H9 (cell line): ENCODE data around the gene TENM3. TPM values are rescaled to one million over a fixed set of nuclear protein-coding genes. Genes with fewer than 3 reads are reported as not detected.

Experiments used
- DNase-seq: peaks from one replicate; pipeline ENCODE4 v3.0.0-alpha.2; 2017
- H2AFZ ChIP-seq: one replicate; pipeline ENCODE4 v1.6.1; 2013; ENCODE audit warnings: mild to moderate bottlenecking, low read length, control low read depth, moderate library complexity
- H2AK5ac ChIP-seq: 2 replicates; pipeline ENCODE4 v1.6.1; 2013; ENCODE audit warnings: low read length, control low read depth, mixed read lengths; ENCODE audit not compliant: insufficient read length
- H2BK120ac ChIP-seq: one replicate; pipeline ENCODE4 v1.6.1; 2013; ENCODE audit warnings: low read depth, mild to moderate bottlenecking, low read length, control low read depth, inconsistent platforms; ENCODE audit not compliant: poor library complexity, severe bottlenecking
- H2BK12ac ChIP-seq: 2 replicates; pipeline ENCODE4 v1.6.1; 2013; ENCODE audit warnings: low read length, control low read depth, mixed read lengths, low read depth; ENCODE audit not compliant: insufficient read length
- H2BK15ac ChIP-seq: 2 replicates; pipeline ENCODE4 v1.6.1; 2013; ENCODE audit warnings: low read depth, low read length, control low read depth
- H2BK20ac ChIP-seq: one replicate; pipeline ENCODE4 v1.6.1; 2013; ENCODE audit warnings: low read depth, mild to moderate bottlenecking, low read length, control low read depth, inconsistent platforms; ENCODE audit not compliant: poor library complexity, severe bottlenecking
- H2BK5ac ChIP-seq: 2 replicates; pipeline ENCODE4 v1.6.1; 2013; ENCODE audit warnings: low read length, control low read depth, mixed read lengths; ENCODE audit not compliant: insufficient read length
- H3K14ac ChIP-seq: 2 replicates; pipeline ENCODE4 v1.6.1; 2013; ENCODE audit warnings: low read length, control low read depth; ENCODE audit not compliant: insufficient read depth
- H3K18ac ChIP-seq: 2 replicates; pipeline ENCODE4 v1.6.1; 2013; ENCODE audit warnings: low read depth, mild to moderate bottlenecking, mixed read lengths, low read length, control low read depth; ENCODE audit not compliant: insufficient read length
- H3K23ac ChIP-seq: 2 replicates; pipeline ENCODE4 v1.6.1; 2013; ENCODE audit warnings: low read length, control low read depth, mixed read lengths, low read depth; ENCODE audit not compliant: insufficient read length
- H3K23me2 ChIP-seq: 2 replicates; pipeline ENCODE4 v1.6.1; 2013; ENCODE audit warnings: low read depth, mild to moderate bottlenecking, mixed read lengths, low read length, control low read depth; ENCODE audit not compliant: insufficient read length, poor library complexity, severe bottlenecking
- H3K27ac ChIP-seq: 2 replicates; pipeline ENCODE4 v1.5.1; 2013; ENCODE audit warnings: low read length, control low read depth, mixed read lengths, low read depth; ENCODE audit not compliant: insufficient read length
- H3K27me3 ChIP-seq: 2 replicates; pipeline ENCODE4 v1.6.1; 2013; ENCODE audit warnings: low read length, control low read depth, inconsistent platforms; ENCODE audit not compliant: insufficient read depth
- H3K4ac ChIP-seq: 2 replicates; pipeline ENCODE4 v1.6.1; 2013; ENCODE audit warnings: low read depth, mild to moderate bottlenecking, control low read depth, inconsistent platforms, low read length, moderate library complexity
- H3K4me1 ChIP-seq: 2 replicates; pipeline ENCODE4 v1.6.1; 2013; ENCODE audit warnings: low read length, control low read depth, inconsistent platforms; ENCODE audit not compliant: insufficient read depth
- H3K4me2 ChIP-seq: 2 replicates; pipeline ENCODE4 v1.6.1; 2013; ENCODE audit warnings: low read length, control low read depth, mixed read lengths; ENCODE audit not compliant: insufficient read length, insufficient read depth
- H3K56ac ChIP-seq: 2 replicates; pipeline ENCODE4 v1.6.1; 2013; ENCODE audit warnings: low read depth, mild to moderate bottlenecking, mixed read lengths, low read length, control low read depth; ENCODE audit not compliant: insufficient read length
- H3K79me1 ChIP-seq: 2 replicates; pipeline ENCODE4 v1.6.1; 2013; ENCODE audit warnings: low read depth, mild to moderate bottlenecking, moderate library complexity, low read length, control low read depth, inconsistent platforms; ENCODE audit not compliant: insufficient read depth, poor library complexity, severe bottlenecking
- H3K79me2 ChIP-seq: 2 replicates; pipeline ENCODE4 v1.6.1; 2013; ENCODE audit warnings: low read length, control low read depth, inconsistent platforms; ENCODE audit not compliant: insufficient read depth
- H3K9ac ChIP-seq: 2 replicates; pipeline ENCODE4 v1.6.1; 2013; ENCODE audit warnings: low read length, control low read depth, mixed read lengths; ENCODE audit not compliant: insufficient read length; ENCODE audit errors: extremely low read depth
- H3K9me3 ChIP-seq: one replicate; pipeline ENCODE4 v1.6.1; 2013; ENCODE audit warnings: low read depth, low read length, inconsistent platforms; ENCODE audit not compliant: control insufficient read depth
- H3T11ph ChIP-seq: one replicate; pipeline ENCODE4 v1.6.1; 2013; ENCODE audit warnings: mild to moderate bottlenecking, low read length, control low read depth, inconsistent platforms
- H4K20me1 ChIP-seq: one replicate; pipeline ENCODE4 v1.6.1; 2013; ENCODE audit not compliant: control insufficient read depth, insufficient read length, insufficient read depth
- H4K5ac ChIP-seq: 2 replicates; pipeline ENCODE4 v1.6.1; 2013; ENCODE audit warnings: low read depth, mild to moderate bottlenecking, mixed read lengths, low read length, control low read depth; ENCODE audit not compliant: insufficient read length
- H4K8ac ChIP-seq: replicated peaks from 2 replicates; pipeline ENCODE4 v1.6.1; 2013; ENCODE audit warnings: low read length, control low read depth, mixed read lengths, low read depth; ENCODE audit not compliant: insufficient read length
- H4K91ac ChIP-seq: 2 replicates; pipeline ENCODE4 v1.6.1; 2013; ENCODE audit warnings: low read depth, mild to moderate bottlenecking, moderate library complexity, mixed read lengths, low read length, control low read depth; ENCODE audit not compliant: insufficient read length
- H3K27ac Mint-ChIP-seq, 3 experiments: 2 replicates in 2 of 3; 3 replicates in 1 of 3; pipeline ENCODE4 v1.8.0; 2020 to 2021; ENCODE audit warnings: mixed read lengths in 3 of 3, mild to moderate bottlenecking in 1 of 3, moderate library complexity in 1 of 3
- H3K27me3 Mint-ChIP-seq: 2 replicates; pipeline ENCODE4 v1.8.0; 2021; ENCODE audit warnings: low read depth, mild to moderate bottlenecking, moderate library complexity, mixed read lengths
- H3K36me3 Mint-ChIP-seq, 3 experiments: 2 replicates in 2 of 3; 3 replicates in 1 of 3; pipeline ENCODE4 v1.8.0; 2020 to 2021; ENCODE audit warnings: low read depth in 3 of 3, mixed read lengths in 3 of 3; ENCODE audit not compliant: insufficient read depth in 1 of 3
- H3K4me1 Mint-ChIP-seq, 2 experiments: 2 replicates each; pipeline ENCODE4 v1.8.0; 2020; ENCODE audit warnings: mixed read lengths in 2 of 2
- H3K4me3 Mint-ChIP-seq, 2 experiments: 2 replicates in 1 of 2; 3 replicates in 1 of 2; pipeline ENCODE4 v1.8.0; 2020 to 2021; ENCODE audit warnings: mild to moderate bottlenecking in 2 of 2, mixed read lengths in 2 of 2, moderate library complexity in 1 of 2
- H3K9me3 Mint-ChIP-seq, 2 experiments: 2 replicates in 1 of 2; 3 replicates in 1 of 2; pipeline ENCODE4 v1.8.0; 2020; ENCODE audit warnings: mild to moderate bottlenecking in 2 of 2, mixed read lengths in 2 of 2, moderate library complexity in 1 of 2
- CTCF ChIP-seq: fragments of 200-600 bp; sonication (generic); conservative IDR thresholded peaks from 3 replicates; pipeline ENCODE4 v1.8.0; 2021; ENCODE audit warnings: antibody characterized with exemption, mild to moderate bottlenecking
- WGBS: extraction: QIAGEN DNeasy Blood & Tissue Kit; methylation state at CpG from one replicate; pipeline ENCODE4 v1.1.7; 2013; ENCODE audit warnings: missing lambda C conversion rate, low lambda C conversion rate, mixed read lengths; ENCODE audit not compliant: insufficient read length; ENCODE audit errors: extremely low coverage; 5-methylcytosine and 5-hydroxymethylcytosine counted together
- total RNA-seq: library from RNA; stranded (reverse); gene quantifications from 2 replicates; pipeline ENCODE4 v1.2.1, GENCODE V29; 2021

Gene TENM3
- total RNA-seq, 1 experiment from 2014 or later, result 49.6 TPM

DNA sequence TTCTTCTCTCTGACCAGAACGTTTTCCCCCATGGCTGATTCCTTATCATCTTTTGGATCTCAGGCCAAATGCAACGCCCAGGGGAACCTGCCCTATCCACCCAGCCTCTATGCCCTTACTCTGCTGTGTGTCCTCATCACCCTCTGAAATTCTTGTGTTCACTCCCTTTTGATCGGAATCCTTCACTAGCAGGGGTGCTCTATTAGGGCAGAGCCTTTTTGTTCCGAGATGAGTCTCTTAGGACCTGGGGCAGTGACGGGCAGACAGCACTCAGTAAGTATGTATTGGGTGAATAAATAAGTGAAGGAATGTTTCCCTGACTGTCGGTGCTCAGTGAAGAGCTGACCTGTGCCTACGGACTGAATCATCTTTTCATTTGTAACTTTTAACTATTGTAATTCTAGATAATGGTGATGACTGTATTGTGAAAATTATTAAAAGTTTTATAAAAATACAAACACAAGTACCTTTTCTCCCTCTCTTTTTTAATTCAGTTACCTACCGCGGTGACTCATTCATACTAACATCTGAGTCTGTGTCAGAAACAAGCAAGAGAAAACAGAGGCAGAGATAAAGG lies 4.8 kb upstream of the TENM3 start:
- Histone ChIP-seq H3T11ph (no peak overlapping the region), H2BK20ac (no peak overlapping the region), H3K79me1 (no peaks in the 10 kb centered on the region), H3K79me2 (no peaks in the 10 kb centered on the region), H4K20me1 (no peaks in the 10 kb centered on the region), H3K56ac (no peak overlapping the region), H3K4me2 (no peak overlapping the region), H2BK120ac (peak overlapping the region; percentile 19), H3K23ac (no peak overlapping the region), H3K4ac (no peak overlapping the region), H3K4me1 (peaks cover 13% of the 10 kb centered on the region; the same call in 1 of the 2 replicates), H3K18ac (peak overlapping the region; percentile 15), H2BK15ac (no peak overlapping the region), H2BK5ac (no peak overlapping the region), H2AK5ac (no peak overlapping the region), H3K23me2 (no peaks in the 10 kb centered on the region), H3K9ac (no peak overlapping the region), H4K91ac (no peak overlapping the region), H3K14ac (no peak overlapping the region), H3K27ac (no peak overlapping the region), H2AFZ (no peak overlapping the region), H2BK12ac (no peak overlapping the region), H4K5ac (no peak overlapping the region), H3K27me3 (no peaks in the 10 kb centered on the region), H3K9me3 (no peaks in the 10 kb centered on the region), H4K8ac (no peak overlapping the region)
- no peaks in the 10 kb centered on the region for H3K27me3 Mint-ChIP-seq
- TF ChIP-seq CTCF, result no peak
- H3K4me3 Mint-ChIP-seq, result no peak overlapping the region
- DNase-seq, result no peak
- WGBS, result no CpG with 5 or more reads among the region's 9 CpGs
- peaks cover 0 to 8% (median 7%) of the 10 kb centered on the region in 3 experiments; a peak in 5 of 7 replicates for H3K36me3 Mint-ChIP-seq
- peak overlapping the region; percentile 45 to 70 (median 62); a peak in 6 of 7 replicates for H3K27ac Mint-ChIP-seq
- no peaks in the 10 kb centered on the region; a peak in 1 of 5 replicates for H3K9me3 Mint-ChIP-seq
- peaks cover 29 to 39% of the 10 kb centered on the region in 2 experiments for H3K4me1 Mint-ChIP-seq
